BLaER1 (cell line): ENCODE results near the gene HCFC2.
"Not testable (repeated sequence)": the region's sequence is repeated elsewhere in the genome, so short reads cannot be mapped to it uniquely, and the experiment has no call there.

Experiments
- H3K27ac ChIP-seq: shearing (Covaris generic); formaldehyde crosslinking; 2 replicates; pipeline ENCODE4 v1.8.1; 2022
- H3K27me3 ChIP-seq: shearing (Covaris generic); formaldehyde crosslinking; 2 replicates; pipeline ENCODE4 v1.8.1; 2022
- H3K36me3 ChIP-seq: shearing (Covaris generic); formaldehyde crosslinking; 2 replicates; pipeline ENCODE4 v1.8.1; 2022
- H3K4me1 ChIP-seq: shearing (Covaris generic); formaldehyde crosslinking; 2 replicates; pipeline ENCODE4 v1.8.1; 2022
- H3K4me2 ChIP-seq: shearing (Covaris generic); formaldehyde crosslinking; 2 replicates; pipeline ENCODE4 v1.8.1; 2022
- H3K4me3 ChIP-seq: shearing (Covaris generic); formaldehyde crosslinking; 2 replicates; pipeline ENCODE4 v1.8.1; 2022
- H3K9ac ChIP-seq: shearing (Covaris generic); formaldehyde crosslinking; 2 replicates; pipeline ENCODE4 v1.8.1; 2022
- H3K9me3 ChIP-seq: shearing (Covaris generic); formaldehyde crosslinking; 2 replicates; pipeline ENCODE4 v1.8.1; 2022
- H4K20me1 ChIP-seq: shearing (Covaris generic); formaldehyde crosslinking; 2 replicates; pipeline ENCODE4 v1.8.1; 2022
- Cebpa-rat ChIP-seq: shearing (Covaris generic); IDR thresholded peaks from 2 replicates; pipeline ENCODE4 v1.8.1; 2022

Gene HCFC2

GRCh38 chr12:104064031-104064841 lies at the start of gene HCFC2:
Gene HCFC2, plus strand, starts transcription at chr12:104064531. Its CDS starts 30 bp downstream, at chr12:104064561.
- no peak for TF ChIP-seq Cebpa-rat
- Histone ChIP-seq H4K20me1 (peaks cover 16% of the 10 kb centered on the region; the same call in 1 of the 2 replicates), H3K4me1 (peaks cover 23% of the 10 kb centered on the region), H3K9me3 (no peaks in the 10 kb centered on the region), H3K4me2 (peak within 1 kb of the TSS; percentile 98), H3K9ac (peak within 1 kb of the TSS; percentile 87), H3K27ac (peak within 1 kb of the TSS; percentile 84), H3K27me3 (no peaks in the 10 kb centered on the region), H3K36me3 (peaks cover 19% of the 10 kb centered on the region), H3K4me3 (peak within 1 kb of the TSS; percentile 94)

- H3K4me3 ChIP-seq, H4K20me1 ChIP-seq, H3K9me3 ChIP-seq, H3K9ac ChIP-seq, H3K27me3 ChIP-seq, H3K36me3 ChIP-seq, H3K4me1 ChIP-seq, H3K27ac ChIP-seq, H3K4me2 ChIP-seq: not testable (repeated sequence)
Observed at GRCh38 chr12:104021862-104022261, 42.5 kb upstream of the HCFC2 start.

GRCh38 chr12:104022786-104023185 lies 41.5 kb upstream of the HCFC2 start:
- TF ChIP-seq Cebpa-rat: no peak

GRCh38 chr12:104023710-104024109 lies 40.6 kb upstream of the HCFC2 start:
- H3K27ac ChIP-seq: no peak overlapping the region
- H3K4me3 ChIP-seq: no peak overlapping the region
- H3K4me1 ChIP-seq: no peaks in the 10 kb centered on the region
- H4K20me1 ChIP-seq: no peaks in the 10 kb centered on the region
- H3K36me3 ChIP-seq: no peaks in the 10 kb centered on the region
- no peaks in the 10 kb centered on the region for H3K27me3 ChIP-seq
- TF ChIP-seq Cebpa-rat: no peak
- peaks cover 8% of the 10 kb centered on the region for H3K9me3 ChIP-seq
- no peak overlapping the region for H3K9ac ChIP-seq
- no peak overlapping the region for H3K4me2 ChIP-seq

More at GRCh38 chr12:104022786-104023185, 41.5 kb upstream of the HCFC2 start:
- no peak overlapping the region for H3K27ac ChIP-seq
- H3K9me3 ChIP-seq: peaks cover 8% of the 10 kb centered on the region
- H3K9ac ChIP-seq: no peak overlapping the region
- H3K4me3 ChIP-seq: no peak overlapping the region
- H3K4me1 ChIP-seq: no peaks in the 10 kb centered on the region
- H3K27me3 ChIP-seq: no peaks in the 10 kb centered on the region
- no peak overlapping the region for H3K4me2 ChIP-seq
- no peaks in the 10 kb centered on the region for H3K36me3 ChIP-seq
- no peaks in the 10 kb centered on the region for H4K20me1 ChIP-seq

GRCh38 chr12:104024348-104024747 lies 40.0 kb upstream of the HCFC2 start:
- no peak overlapping the region for H3K9ac ChIP-seq
- no peaks in the 10 kb centered on the region for H4K20me1 ChIP-seq
- H3K4me2 ChIP-seq: no peak overlapping the region
- no peaks in the 10 kb centered on the region for H3K27me3 ChIP-seq
- H3K27ac ChIP-seq: no peak overlapping the region
- no peak overlapping the region for H3K4me3 ChIP-seq
- peaks cover 8% of the 10 kb centered on the region for H3K9me3 ChIP-seq
- H3K36me3 ChIP-seq: no peaks in the 10 kb centered on the region
- no peaks in the 10 kb centered on the region for H3K4me1 ChIP-seq
- TF ChIP-seq Cebpa-rat: no peak

GRCh38 chr12:104025771-104026170 lies 38.6 kb upstream of the HCFC2 start:
- Histone ChIP-seq H3K4me2 (no peak overlapping the region), H3K4me3 (no peak overlapping the region), H3K9ac (no peak overlapping the region), H3K4me1 (no peaks in the 10 kb centered on the region), H3K27ac (no peak overlapping the region), H3K9me3 (peaks cover 8% of the 10 kb centered on the region), H3K36me3 (no peaks in the 10 kb centered on the region), H4K20me1 (no peaks in the 10 kb centered on the region), H3K27me3 (no peaks in the 10 kb centered on the region)
- TF ChIP-seq Cebpa-rat: no peak

- H3K36me3 ChIP-seq: no peaks in the 10 kb centered on the region
- no peak for TF ChIP-seq Cebpa-rat
- H4K20me1 ChIP-seq: no peaks in the 10 kb centered on the region
- no peak overlapping the region for H3K4me2 ChIP-seq
- no peaks in the 10 kb centered on the region for H3K27me3 ChIP-seq
- no peak overlapping the region for H3K9ac ChIP-seq
- H3K4me3 ChIP-seq: no peak overlapping the region
- peaks cover 8% of the 10 kb centered on the region for H3K9me3 ChIP-seq
- H3K27ac ChIP-seq: no peak overlapping the region
- no peaks in the 10 kb centered on the region for H3K4me1 ChIP-seq
Observed at GRCh38 chr12:104026841-104027599, 37.3 kb upstream of the HCFC2 start.

GRCh38 chr12:104030596-104030995 lies 33.7 kb upstream of the HCFC2 start:
- H4K20me1 ChIP-seq, H3K9me3 ChIP-seq, H3K9ac ChIP-seq, H3K4me3 ChIP-seq, H3K27ac ChIP-seq, H3K36me3 ChIP-seq, H3K4me2 ChIP-seq, H3K4me1 ChIP-seq, H3K27me3 ChIP-seq: not testable (repeated sequence)

- not testable (repeated sequence) for H3K4me2 ChIP-seq, H3K9me3 ChIP-seq, H3K27me3 ChIP-seq, H3K4me1 ChIP-seq, H3K9ac ChIP-seq, H4K20me1 ChIP-seq, H3K4me3 ChIP-seq, H3K27ac ChIP-seq, H3K36me3 ChIP-seq
Observed at GRCh38 chr12:104036143-104036542, 28.2 kb upstream of the HCFC2 start.

- H3K36me3 ChIP-seq, H3K4me3 ChIP-seq, H4K20me1 ChIP-seq, H3K9ac ChIP-seq, H3K27ac ChIP-seq, H3K9me3 ChIP-seq, H3K27me3 ChIP-seq, H3K4me2 ChIP-seq, H3K4me1 ChIP-seq: not testable (repeated sequence)
Observed at GRCh38 chr12:104039769-104040168, 24.6 kb upstream of the HCFC2 start.
